NCI-H1417 (cell line): Measurements from ENCODE around the gene ANGEL1.

Experiments
- DNase-seq, 3 experiments: peaks; one replicate each; lab custom pipeline; 2025; lab: John Stamatoyannopoulos, UW

Gene ANGEL1

GRCh38 chr14:76763096-76764041 is 49.3 kb downstream of the ANGEL1 start:
- DNase-seq: no peak

- DNase-seq: peak in 2 of 3 experiments; percentile 27 to 54
Measured at GRCh38 chr14:76762411-76763095, 50.1 kb downstream of the ANGEL1 start.

- DNase-seq: no peak
Measured at GRCh38 chr14:76761960-76762410, 50.7 kb downstream of the ANGEL1 start.

DNA sequence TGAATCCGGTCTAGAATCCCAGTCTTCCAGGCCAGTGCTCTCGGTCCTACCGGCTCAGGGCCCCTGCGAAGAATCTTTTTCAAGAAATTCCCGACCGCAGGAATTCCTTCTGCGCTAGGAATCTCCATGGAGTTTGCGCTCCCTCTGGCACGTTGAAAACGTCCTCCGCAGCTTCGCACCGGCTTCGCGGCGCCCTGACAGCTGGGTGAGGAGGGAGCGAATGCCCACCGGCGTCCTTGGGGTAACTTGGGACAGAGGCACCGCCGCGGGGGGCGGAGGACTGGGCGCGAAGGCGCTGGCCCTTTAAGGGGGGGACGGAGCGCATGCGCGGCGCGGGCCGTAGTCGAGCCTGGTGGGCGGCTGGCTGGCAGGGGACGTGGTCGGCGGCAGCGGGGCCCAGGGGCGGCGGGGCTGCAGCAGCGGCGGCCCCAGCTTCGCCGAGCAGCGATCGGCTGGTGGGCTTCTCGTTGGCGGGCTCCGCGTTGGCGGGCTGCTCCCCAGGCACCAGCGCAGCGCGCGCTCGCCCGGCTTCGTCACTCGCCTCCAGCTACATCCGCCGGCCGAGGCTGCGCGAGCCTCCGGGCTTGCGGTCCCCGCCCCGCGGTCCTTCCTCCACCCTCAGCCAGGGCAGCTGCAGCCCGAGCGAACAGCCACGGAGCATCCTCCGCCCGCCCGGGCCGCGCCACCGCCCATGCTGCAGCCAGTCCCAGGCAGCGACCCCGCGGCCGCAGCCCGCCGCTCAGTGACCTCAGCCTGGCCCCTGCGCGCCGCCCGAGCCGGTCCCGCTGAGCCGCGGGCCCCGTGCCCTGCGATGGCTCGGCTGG is 51.3 kb downstream of the ANGEL1 start, which contains the start of gene VASH1:
Gene VASH1, plus strand, starts transcription at position 333 of the 824 bp plus-strand sequence. CDS start 1,354 bp downstream, outside the sequence.
- peak; percentile 77 to 94 (median 88) for DNase-seq

- DNase-seq: no peak
Measured at GRCh38 chr14:76760331-76761135, 52.1 kb downstream of the ANGEL1 start.

DNA sequence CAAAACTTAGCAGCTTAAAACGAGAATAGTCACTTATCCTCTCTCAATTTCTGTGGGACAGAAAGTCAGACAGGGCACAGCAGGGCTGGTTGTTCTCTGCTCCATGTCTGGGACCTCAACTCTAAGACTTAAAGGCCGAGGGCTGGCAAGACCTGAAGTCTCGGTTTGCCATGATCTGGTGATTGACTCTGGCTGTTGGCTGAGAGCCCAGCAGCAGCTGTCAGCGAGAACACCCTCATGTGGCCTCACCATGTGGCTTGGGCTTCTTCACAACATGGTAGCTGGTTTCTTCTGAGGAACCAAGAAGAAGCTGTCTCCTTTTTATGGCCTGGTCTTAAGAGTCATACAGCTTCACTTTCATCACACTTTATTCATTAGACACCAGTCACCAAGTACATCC is 53.1 kb downstream of the ANGEL1 start:
- DNase-seq: no peak

DNA sequence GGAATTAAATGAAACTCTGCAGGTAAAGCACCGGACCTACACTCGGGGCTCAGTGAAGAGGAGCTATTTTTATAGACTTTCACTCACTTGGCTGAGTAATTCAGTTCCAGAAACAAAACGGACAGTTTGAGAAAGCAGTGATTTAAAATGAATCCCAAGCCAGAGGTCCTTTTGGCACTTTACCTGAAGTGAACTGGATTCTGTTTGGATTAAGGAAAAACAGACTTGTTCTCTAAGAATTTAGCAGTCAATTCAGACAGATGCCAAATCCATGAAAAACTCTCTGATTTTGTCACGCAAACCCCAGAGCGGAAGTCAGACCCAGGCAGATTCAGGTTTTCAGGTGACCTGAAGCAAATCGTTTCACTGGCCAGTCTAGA is 56.3 kb downstream of the ANGEL1 start:
- DNase-seq: no peak

- no peak for DNase-seq
Measured at GRCh38 chr14:76755610-76756370, 56.9 kb downstream of the ANGEL1 start.

DNA sequence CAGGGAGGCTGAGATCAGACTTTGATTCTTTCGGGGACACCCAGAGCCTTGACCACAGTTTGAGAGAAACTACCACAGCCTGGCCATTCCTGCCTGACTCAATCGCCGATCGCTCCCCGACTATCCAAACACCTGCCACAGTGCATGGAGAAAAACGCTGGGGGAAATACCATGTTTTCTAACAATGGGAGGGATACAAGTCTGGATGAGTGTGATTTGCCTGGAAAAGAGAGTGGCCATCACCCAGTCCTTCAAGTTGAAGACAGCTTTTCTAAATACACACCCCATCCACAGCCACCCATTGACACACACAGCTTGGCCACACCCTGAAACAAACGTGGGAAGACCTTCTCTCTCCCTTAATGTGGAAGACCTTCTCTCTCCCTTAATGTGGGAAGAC is 58.1 kb downstream of the ANGEL1 start:
- DNase-seq: no peak

DNA sequence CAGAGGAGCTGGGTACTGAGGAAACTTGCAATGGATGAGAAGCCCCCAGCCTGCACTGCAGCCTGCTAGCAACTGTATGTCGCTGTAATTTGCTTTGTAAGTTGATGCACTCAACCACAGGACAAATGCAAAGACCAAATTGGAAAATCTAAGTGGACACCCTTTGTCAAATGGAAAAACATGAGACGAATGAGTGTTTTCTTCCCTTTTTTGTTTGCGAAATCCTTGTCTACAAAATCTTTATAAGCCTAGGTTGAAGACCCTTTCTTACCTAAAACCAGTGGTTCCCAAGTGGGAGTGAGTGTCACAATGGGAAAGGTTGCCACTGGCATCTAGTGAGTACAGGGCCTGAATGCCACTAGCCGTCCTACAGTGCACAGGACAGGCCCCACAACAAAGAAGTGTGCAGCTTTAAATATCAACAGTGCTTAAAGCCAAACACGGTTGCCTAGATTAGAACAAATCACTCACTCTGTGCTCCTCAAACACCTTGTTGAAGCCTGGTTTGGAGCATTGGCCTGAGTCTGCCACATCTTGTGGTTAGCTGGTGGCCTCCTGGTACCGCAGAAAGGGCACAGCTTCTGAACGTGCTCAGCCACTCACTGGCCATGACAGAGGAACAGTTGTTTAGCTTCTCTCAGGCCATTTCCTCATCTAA is 59.0 kb downstream of the ANGEL1 start:
- DNase-seq: no peak

- DNase-seq: no peak
Measured at GRCh38 chr14:76752744-76753143, 59.9 kb downstream of the ANGEL1 start.

DNA sequence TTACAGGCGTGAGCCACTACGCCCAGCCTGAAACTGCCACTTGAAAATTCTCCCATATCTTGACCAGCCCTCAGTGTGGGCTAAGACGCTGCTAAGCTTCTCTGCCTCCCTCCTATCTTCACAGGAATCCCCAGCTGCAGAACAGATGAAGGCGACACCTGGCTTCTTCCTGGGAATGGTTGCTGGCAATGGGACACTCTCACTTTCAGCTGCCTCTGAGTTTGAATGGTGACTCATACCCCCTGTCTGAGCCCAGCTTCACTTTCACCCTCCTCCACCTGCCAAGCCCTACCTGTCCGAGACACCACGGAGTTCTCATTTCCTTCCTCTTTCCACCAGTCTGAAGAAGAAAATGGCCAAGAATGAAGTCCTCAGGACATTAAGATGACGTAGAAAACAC is 69.7 kb downstream of the ANGEL1 start:
- DNase-seq: no peak

DNA sequence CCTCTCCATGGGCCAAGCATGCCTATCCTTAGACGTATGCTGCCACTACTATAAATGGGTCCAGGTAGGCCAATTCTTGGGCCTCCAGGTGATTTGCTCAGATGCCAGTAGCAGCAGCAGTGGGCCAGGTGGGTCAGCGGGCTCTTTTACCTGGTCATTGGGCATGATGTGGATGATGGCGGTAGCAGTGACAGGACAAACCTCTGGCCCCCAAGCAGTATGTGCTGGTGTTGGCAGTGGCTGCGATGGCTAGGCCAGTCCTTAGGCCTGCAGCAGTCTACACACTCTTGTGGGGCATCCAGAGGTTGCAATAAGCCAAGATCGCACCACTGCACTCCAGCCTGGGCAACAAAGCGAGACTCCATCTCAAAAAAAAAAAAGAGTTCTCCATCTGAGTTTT is 70.5 kb downstream of the ANGEL1 start:
- DNase-seq: no peak

DNA sequence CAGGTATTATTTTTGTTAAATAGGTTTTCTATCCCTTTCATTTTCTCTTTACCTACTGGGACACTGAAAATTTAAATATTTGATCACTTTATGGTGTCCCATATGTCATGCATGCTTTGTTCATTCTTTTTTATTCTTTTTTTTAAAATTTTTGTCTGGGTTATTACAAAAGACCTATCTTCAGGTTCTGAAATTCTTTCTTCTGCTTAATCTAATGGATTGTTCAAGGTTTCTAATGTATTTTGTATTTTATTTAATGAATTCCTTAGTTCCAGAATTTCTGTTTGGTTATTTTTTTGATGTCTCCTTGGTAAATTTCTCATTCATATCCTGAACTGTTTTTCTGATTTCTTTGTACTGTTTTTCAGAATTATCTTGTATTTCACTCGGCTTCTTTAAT is 71.6 kb downstream of the ANGEL1 start:
- DNase-seq: no peak
